Adrenal gland (tissue), 5 donors: ENCODE results near the gene ERAL1.

ENCODE experiments used
- CTCF ChIP-seq, 6 experiments: fragments of 450-650 bp in 4 of 6; fragments of 200-600 bp in 2 of 6; sonication (generic) in 1 of 6; IDR thresholded peaks; 1 replicate in 5 of 6; 2 replicates in 1 of 6; pipeline versions ENCODE4 v1.5.1 to v1.8.0; 2016 to 2021; ENCODE audit warnings: antibody characterized with exemption in 6 of 6, mild to moderate bottlenecking in 2 of 6, moderate library complexity in 1 of 6
- POLR2A ChIP-seq, 2 donors: fragments of 450-650 bp; IDR thresholded peaks; one replicate each; pipeline ENCODE4 v1.6.1; 2017; ENCODE audit warnings: antibody characterized with exemption in 2 of 2, mild to moderate bottlenecking in 2 of 2, moderate library complexity in 1 of 2
- donor health status: DM: no; HTN: no; CAD: no.

DNA sequence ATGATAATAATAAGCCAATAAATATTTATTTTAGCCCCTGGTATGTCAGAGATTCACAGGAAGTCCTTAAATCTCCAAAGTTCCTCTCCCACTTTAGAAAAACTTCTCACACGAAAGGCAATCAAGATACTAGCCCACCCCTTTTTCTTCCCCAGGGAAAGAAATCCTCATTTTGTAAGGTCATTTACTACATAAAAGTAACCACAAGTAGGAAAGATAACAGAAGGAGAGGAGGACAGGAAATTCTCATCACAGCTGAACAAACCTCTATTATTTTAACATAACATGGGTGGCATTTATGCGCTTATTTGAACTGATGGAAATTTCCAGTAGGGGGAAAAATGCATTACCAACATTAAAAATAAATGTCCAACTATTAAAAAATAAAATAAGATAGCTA, 15.6 kb upstream of the ERAL1 start:
- no peak for TF ChIP-seq CTCF (IDR thresholded peaks at IDR 0.05)
- TF ChIP-seq POLR2A (IDR thresholded peaks at IDR 0.05): no peak
